CD8-positive, alpha-beta memory T cell (primary cell): ENCODE data around the gene IFI6. TPM values are rescaled to one million over a fixed set of nuclear protein-coding genes. Genes with fewer than 3 reads are reported as not detected.
"Not testable (repeated sequence)": the region's sequence is repeated elsewhere in the genome, so short reads cannot be mapped to it uniquely, and the experiment has no call there.

Source experiments
- CTCF ChIA-PET: fragments of 350-600 bp; sonication (Branson Sonifier 250); formaldehyde crosslinking; loops from one replicate; lab custom pipeline; 2021; ENCODE audit warnings: antibody characterized with exemption; lab: Charles Lee
- POLR2A ChIA-PET: fragments of 350-600 bp; sonication (Branson Sonifier 250); formaldehyde crosslinking; loops from one replicate; lab custom pipeline; 2021; ENCODE audit warnings: antibody characterized with exemption; lab: Charles Lee
- DNase-seq, 5 donors: peaks; one replicate each; pipeline versions ENCODE4 v3.0.0 to v3.0.0-alpha.2; 2020 to 2022; ENCODE audit warnings: mixed read lengths in 1 of 5
- H3K27ac ChIP-seq: one replicate; pipeline ENCODE4 v1.7.0; 2013; ENCODE audit warnings: low read depth, mild to moderate bottlenecking, low read length, moderate library complexity
- H3K27me3 ChIP-seq: 2 replicates; pipeline ENCODE4 v1.7.0; 2013; ENCODE audit warnings: low read length, mild to moderate bottlenecking; ENCODE audit not compliant: insufficient read depth, poor library complexity, severe bottlenecking
- H3K36me3 ChIP-seq: 2 replicates; pipeline ENCODE4 v1.7.0; 2013; ENCODE audit warnings: mild to moderate bottlenecking, low read length, moderate library complexity; ENCODE audit not compliant: insufficient read depth
- H3K4me1 ChIP-seq: 2 replicates; pipeline ENCODE4 v1.7.0; 2013; ENCODE audit warnings: mild to moderate bottlenecking, low read length, moderate library complexity; ENCODE audit not compliant: insufficient read depth
- H3K4me3 ChIP-seq: 2 replicates; pipeline ENCODE4 v1.7.0; 2013; ENCODE audit warnings: mild to moderate bottlenecking, low read length
- H3K9me3 ChIP-seq: 2 replicates; pipeline ENCODE4 v1.7.0; 2013; ENCODE audit warnings: mild to moderate bottlenecking, low read length
- H3K27ac Mint-ChIP-seq, 8 donors: one replicate each; pipeline ENCODE4 v1.8.0; 2020 to 2021; ENCODE audit warnings: mixed read lengths in 8 of 8, mild to moderate bottlenecking in 6 of 8, inconsistent platforms in 3 of 8, moderate library complexity in 3 of 8
- H3K27me3 Mint-ChIP-seq, 2 donors: one replicate each; pipeline ENCODE4 v1.8.0; 2020 to 2021; ENCODE audit warnings: mixed read lengths in 2 of 2, mild to moderate bottlenecking in 1 of 2, moderate library complexity in 1 of 2
- H3K36me3 Mint-ChIP-seq, 3 donors: one replicate each; pipeline ENCODE4 v1.8.0; 2020 to 2021; ENCODE audit warnings: mixed read lengths in 3 of 3, inconsistent platforms in 1 of 3, mild to moderate bottlenecking in 1 of 3
- H3K4me1 Mint-ChIP-seq, 3 donors: one replicate each; pipeline ENCODE4 v1.8.0; 2020 to 2021; ENCODE audit warnings: mixed read lengths in 3 of 3, inconsistent platforms in 1 of 3, mild to moderate bottlenecking in 1 of 3
- H3K4me3 Mint-ChIP-seq, 7 donors: one replicate each; pipeline ENCODE4 v1.8.0; 2020 to 2021; ENCODE audit warnings: mixed read lengths in 7 of 7, mild to moderate bottlenecking in 6 of 7, moderate library complexity in 4 of 7, inconsistent platforms in 2 of 7
- H3K9me3 Mint-ChIP-seq, 5 donors: one replicate each; pipeline ENCODE4 v1.8.0; 2020 to 2022; ENCODE audit warnings: mixed read lengths in 5 of 5, mild to moderate bottlenecking in 3 of 5, moderate library complexity in 2 of 5, inconsistent platforms in 1 of 5
- polyA plus RNA-seq: library from polyadenylated mRNA; unstranded; fragments of 300-500 nt; fragmentation: Illumina TruSeq; gene quantifications from one replicate; pipeline ENCODE4 v1.2.3, GENCODE V29; 2021
- total RNA-seq, 2 experiments: library from RNA; stranded (reverse); gene quantifications; one replicate each; pipeline ENCODE4 v1.2.3, GENCODE V29; 2021

The IFI6 gene
- total and polyA plus RNA-seq, 3 experiments from 2014 or later: 10.7 to 161 (median 12.3) TPM

DNA sequence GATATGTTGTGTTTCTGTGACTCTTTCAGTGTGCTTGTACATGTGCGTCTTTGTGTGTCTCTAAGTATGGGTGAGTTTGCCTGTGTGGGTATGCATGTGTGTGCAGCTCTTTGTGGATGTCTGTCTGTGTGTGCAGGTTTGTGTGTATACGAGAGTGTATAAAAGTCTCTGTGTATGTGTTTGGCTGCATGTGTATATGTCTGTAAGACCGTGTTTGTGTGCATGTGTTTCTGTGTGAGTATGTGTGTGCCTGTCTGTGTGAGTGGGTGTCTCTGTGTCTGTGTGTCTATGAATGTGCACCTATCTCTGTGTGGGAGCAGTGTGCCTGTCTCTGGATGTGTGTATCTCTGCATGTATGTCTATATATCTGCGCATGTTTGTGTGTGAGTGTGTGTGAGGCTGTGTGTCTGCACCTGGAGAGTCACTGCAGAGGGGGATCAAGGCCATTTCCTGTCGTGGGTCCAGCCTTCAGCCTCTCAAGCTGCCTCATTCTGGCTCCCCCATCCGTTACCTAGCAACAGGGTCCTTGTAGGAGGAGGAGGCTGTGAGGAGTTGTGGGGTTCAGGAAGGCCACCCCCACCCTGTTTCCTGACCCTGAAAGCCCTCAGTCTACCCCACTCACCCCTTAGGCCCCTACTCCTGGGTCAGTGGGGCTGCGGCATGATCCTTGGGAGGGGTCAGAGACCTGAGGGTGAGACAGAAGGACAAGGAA lies 47.4 kb downstream of the IFI6 start:
- peaks cover 0 to 4% (median 0%) of the 10 kb centered on the region in 3 donors for H3K36me3 Mint-ChIP-seq
- Histone ChIP-seq H3K9me3 (no peaks in the 10 kb centered on the region), H3K4me1 (peaks cover 48% of the 10 kb centered on the region), H3K27ac (no peak overlapping the region), H3K27me3 (no peaks in the 10 kb centered on the region), H3K36me3 (no peaks in the 10 kb centered on the region), H3K4me3 (peak overlapping the region; percentile 6)
- POLR2A ChIA-PET: interaction anchor here (0.7 to 1.1 kb wide), 2 partner anchors 10 to 38 kb away, joined by 4 to 5 read pairs; no protein-coding TSS in a partner anchor
- CTCF ChIA-PET: interaction anchor here (1.2 to 1.4 kb wide), 4 partner anchors 18 to 43 kb away, joined by 3 to 4 read pairs (median 3); no protein-coding TSS in a partner anchor
- DNase-seq: no peak
- H3K4me1 Mint-ChIP-seq: peaks cover 34 to 44% (median 43%) of the 10 kb centered on the region in 3 donors
- no peak overlapping the region for H3K4me3 Mint-ChIP-seq
- no peaks in the 10 kb centered on the region for H3K27me3 Mint-ChIP-seq
- H3K27ac Mint-ChIP-seq: no peak overlapping the region
- no peaks in the 10 kb centered on the region for H3K9me3 Mint-ChIP-seq

DNA sequence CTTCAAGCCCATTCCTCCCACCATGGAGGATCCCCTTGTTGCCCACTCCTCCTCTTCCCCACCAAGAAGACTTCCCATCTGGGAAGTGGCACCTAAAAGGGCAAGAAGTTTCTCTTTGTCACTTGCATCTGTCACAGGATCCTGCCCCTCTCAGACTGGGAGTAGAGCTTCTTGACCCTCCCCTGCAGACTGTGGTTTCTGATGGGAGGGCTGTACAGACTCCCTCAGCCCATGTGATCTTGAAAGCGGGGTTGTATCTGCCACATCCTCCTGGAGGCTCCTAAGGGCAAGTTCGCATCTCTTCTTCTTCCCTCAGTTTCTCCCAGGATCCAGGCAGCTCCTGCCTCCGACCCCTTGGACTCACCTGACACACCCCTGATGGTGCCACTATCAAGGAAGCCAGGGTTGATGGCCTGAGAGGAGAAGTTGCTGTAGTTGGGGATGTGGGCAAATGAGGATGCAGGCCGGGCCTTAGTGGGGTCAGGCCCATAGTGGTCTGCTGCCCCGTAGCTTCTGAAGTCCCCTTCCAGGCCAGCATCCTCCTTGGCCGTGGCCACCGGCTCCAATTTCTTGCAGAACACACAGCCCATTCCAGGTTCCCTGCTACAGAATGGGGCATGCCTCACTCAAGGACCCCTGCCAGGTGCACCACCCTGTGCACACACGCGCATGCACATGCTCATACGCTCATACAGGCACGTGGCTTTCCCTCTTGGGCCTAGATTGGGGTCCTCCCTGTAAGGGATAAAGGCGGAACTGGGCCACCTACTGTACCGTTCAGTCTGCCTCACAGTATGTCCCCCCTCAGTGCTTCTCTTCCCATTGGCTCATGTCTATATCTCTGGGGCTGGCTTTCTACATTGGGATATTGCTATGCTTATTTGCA lies 48.4 kb downstream of the IFI6 start:
- H3K36me3 ChIP-seq: no peaks in the 10 kb centered on the region
- no peak overlapping the region for H3K27ac ChIP-seq
- peaks cover 43% of the 10 kb centered on the region for H3K4me1 ChIP-seq

GRCh38 chr1:27622828-27623227 lies 49.2 kb downstream of the IFI6 start:
- Mint-ChIP-seq H3K4me3 (peak overlapping the region in 3 of 7 donors; percentile 21 to 78 (median 56)), H3K27ac (peak overlapping the region in 5 of 8 donors; percentile 16 to 89 (median 72)), H3K36me3 (peaks cover 0 to 4% (median 0%) of the 10 kb centered on the region in 3 donors), H3K27me3 (no peaks in the 10 kb centered on the region), H3K9me3 (no peaks in the 10 kb centered on the region), H3K4me1 (peaks cover 39 to 47% (median 46%) of the 10 kb centered on the region in 3 donors)
- DNase-seq: no peak
- ChIA-PET CTCF (interaction anchor here (0.9 to 2.5 kb wide), 2 partner anchors 14 to 40 kb away, joined by 4 to 11 read pairs; no protein-coding TSS in a partner anchor), POLR2A (no interaction called here)
- Histone ChIP-seq H3K4me1 (peaks cover 50% of the 10 kb centered on the region), H3K9me3 (no peaks in the 10 kb centered on the region), H3K27ac (no peak overlapping the region), H3K4me3 (no peak overlapping the region), H3K36me3 (no peaks in the 10 kb centered on the region), H3K27me3 (no peaks in the 10 kb centered on the region)

More for the DNA sequence above, 48.4 kb downstream of the IFI6 start:
- H3K27me3 Mint-ChIP-seq: no peaks in the 10 kb centered on the region
- Histone ChIP-seq H3K4me3 (no peak overlapping the region), H3K27me3 (no peaks in the 10 kb centered on the region), H3K9me3 (no peaks in the 10 kb centered on the region)
- peaks cover 0 to 4% (median 0%) of the 10 kb centered on the region in 3 donors for H3K36me3 Mint-ChIP-seq
- POLR2A ChIA-PET: interaction anchor here (0.6 kb wide), 1 partner anchor 730 kb away, joined by 7 read pairs; no protein-coding TSS in a partner anchor
- H3K9me3 Mint-ChIP-seq: no peaks in the 10 kb centered on the region
- peaks cover 33 to 43% (median 43%) of the 10 kb centered on the region in 3 donors for H3K4me1 Mint-ChIP-seq
- peak overlapping the region in 3 of 7 donors; percentile 21 to 78 (median 56) for H3K4me3 Mint-ChIP-seq
- CTCF ChIA-PET: interaction anchor here (0.9 to 1.2 kb wide), 2 partner anchors 39 kb away, joined by 3 to 4 read pairs; no protein-coding TSS in a partner anchor
- H3K27ac Mint-ChIP-seq: peak overlapping the region in 5 of 8 donors; percentile 68 to 89 (median 79)
- DNase-seq: no peak

- H3K9me3 Mint-ChIP-seq: no peaks in the 10 kb centered on the region
- peaks cover 0 to 8% (median 0%) of the 10 kb centered on the region in 3 donors for H3K36me3 Mint-ChIP-seq
- no peaks in the 10 kb centered on the region for H3K27me3 ChIP-seq
- peaks cover 41 to 51% (median 47%) of the 10 kb centered on the region in 3 donors for H3K4me1 Mint-ChIP-seq
- H3K27ac Mint-ChIP-seq: peak overlapping the region in 4 of 8 donors; percentile 37 to 72 (median 48)
- ChIA-PET POLR2A (interaction anchor here (0.7 to 1.4 kb wide), 3 partner anchors 29 to 1336 kb away, joined by 3 to 4 read pairs (median 3); no protein-coding TSS in a partner anchor), CTCF (interaction anchor here (1.4 to 6.6 kb wide), 3 partner anchors 8 to 42 kb away, joined by 5 to 45 read pairs (median 11); no protein-coding TSS in a partner anchor)
- H3K36me3 ChIP-seq: no peaks in the 10 kb centered on the region
- peaks cover 0 to under 1% of the 10 kb centered on the region in 2 donors for H3K27me3 Mint-ChIP-seq
- no peak overlapping the region for H3K4me3 ChIP-seq
- DNase-seq: no peak
- no peak overlapping the region for H3K27ac ChIP-seq
- peaks cover 57% of the 10 kb centered on the region for H3K4me1 ChIP-seq
- peak overlapping the region in 3 of 7 donors; percentile 16 to 52 (median 41) for H3K4me3 Mint-ChIP-seq
- H3K9me3 ChIP-seq: no peaks in the 10 kb centered on the region
These were observed 50.7 kb downstream of the IFI6 start for GRCh38 chr1:27621051-27621920.

- H3K4me3 ChIP-seq, H3K27me3 ChIP-seq, H3K9me3 Mint-ChIP-seq, H3K27me3 Mint-ChIP-seq, DNase-seq, H3K36me3 ChIP-seq, H3K9me3 ChIP-seq, H3K27ac ChIP-seq: not testable (repeated sequence)
- Mint-ChIP-seq H3K4me3 (peak overlapping the region in 3 of 7 donors; percentile 42 to 68 (median 46)), H3K27ac (peak overlapping the region; percentile 40 to 93 (median 88)), H3K36me3 (peaks cover 0 to 12% (median 0%) of the 10 kb centered on the region in 3 donors), H3K4me1 (peaks cover 45 to 58% (median 46%) of the 10 kb centered on the region in 3 donors)
- CTCF ChIA-PET: interaction anchor here (1.4 to 6.6 kb wide), 4 partner anchors 9 to 43 kb away, joined by 5 to 45 read pairs (median 16); no protein-coding TSS in a partner anchor
- POLR2A ChIA-PET: interaction anchor here (0.5 kb wide), 1 partner anchor 23 kb away, joined by 3 read pairs; no protein-coding TSS in a partner anchor
- peaks cover 64% of the 10 kb centered on the region for H3K4me1 ChIP-seq
These were observed 52.1 kb downstream of the IFI6 start for GRCh38 chr1:27619782-27620438.

GRCh38 chr1:27618341-27619082 lies 53.5 kb downstream of the IFI6 start:
- Histone ChIP-seq H3K4me1 (peaks cover 63% of the 10 kb centered on the region), H3K27ac (no peak overlapping the region), H3K9me3 (no peaks in the 10 kb centered on the region), H3K36me3 (no peaks in the 10 kb centered on the region), H3K27me3 (no peaks in the 10 kb centered on the region), H3K4me3 (no peak overlapping the region)
- Mint-ChIP-seq H3K4me3 (peak overlapping the region; percentile 3 to 78 (median 51)), H3K36me3 (peaks cover 0 to 18% (median 0%) of the 10 kb centered on the region in 3 donors), H3K9me3 (no peaks in the 10 kb centered on the region), H3K4me1 (peaks cover 54 to 69% (median 55%) of the 10 kb centered on the region in 3 donors), H3K27ac (peak overlapping the region; percentile 82 to 96 (median 90)), H3K27me3 (peaks cover 0 to 3% of the 10 kb centered on the region in 2 donors)
- peak in 4 of 5 donors; percentile 35 to 80 (median 64) for DNase-seq
- POLR2A ChIA-PET: interaction anchor here (0.6 to 1.4 kb wide), 2 partner anchors 31 to 54 kb away, joined by 3 read pairs; partner anchors contain the start of gene IFI6
- CTCF ChIA-PET: interaction anchor here (1.0 to 6.6 kb wide), 7 partner anchors 9 to 53 kb away, joined by 3 to 45 read pairs (median 5); partner anchors contain the start of gene IFI6
